HG03097 (cell line): Measurements from ENCODE around the gene ANXA8.
"Not testable (repeated sequence)": the region's sequence is repeated elsewhere in the genome, so short reads cannot be mapped to it uniquely, and the experiment has no call there.

Experiments used
- ATAC-seq: cut with Tn5 transposase; IDR thresholded peaks from one replicate; pipeline ENCODE4 v1.9.1; 2021; ENCODE audit not compliant: unreplicated experiment, low FRiP score

ANXA8 gene

DNA sequence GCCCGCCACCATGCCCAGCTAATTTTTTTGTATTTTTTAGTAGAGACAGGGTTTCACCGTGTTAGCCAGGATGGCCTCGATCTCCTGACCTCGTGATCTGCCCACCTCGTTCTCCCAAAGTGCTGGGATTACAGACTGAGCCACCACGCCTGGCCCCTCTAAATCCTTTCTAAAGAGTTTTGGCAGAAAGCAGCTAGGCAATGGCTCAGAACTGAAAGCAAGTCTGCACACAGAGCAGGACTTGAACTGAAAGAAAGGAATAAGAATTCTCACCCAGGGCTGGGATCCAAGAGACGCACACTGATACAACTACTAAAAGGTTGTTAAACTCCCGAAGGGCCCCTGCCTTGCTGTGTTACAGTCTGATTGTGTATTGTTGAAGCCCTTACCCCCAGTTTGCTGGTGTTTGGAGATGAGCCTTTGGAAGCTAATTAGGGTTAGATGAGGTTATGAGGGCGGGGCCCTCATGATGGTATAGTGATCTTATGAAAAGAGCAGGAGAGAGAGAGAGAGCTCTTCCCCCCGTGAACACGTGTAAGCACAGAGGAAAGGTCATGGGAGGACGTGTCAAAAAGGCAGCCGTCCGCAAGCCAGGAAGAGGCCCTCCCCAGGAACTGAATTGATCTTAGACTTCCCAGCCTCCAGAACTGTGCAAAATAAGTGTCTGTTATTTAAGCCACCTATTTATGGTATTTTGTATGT is 18.5 kb downstream of the ANXA8 start:
- ATAC-seq = not testable (repeated sequence)

DNA sequence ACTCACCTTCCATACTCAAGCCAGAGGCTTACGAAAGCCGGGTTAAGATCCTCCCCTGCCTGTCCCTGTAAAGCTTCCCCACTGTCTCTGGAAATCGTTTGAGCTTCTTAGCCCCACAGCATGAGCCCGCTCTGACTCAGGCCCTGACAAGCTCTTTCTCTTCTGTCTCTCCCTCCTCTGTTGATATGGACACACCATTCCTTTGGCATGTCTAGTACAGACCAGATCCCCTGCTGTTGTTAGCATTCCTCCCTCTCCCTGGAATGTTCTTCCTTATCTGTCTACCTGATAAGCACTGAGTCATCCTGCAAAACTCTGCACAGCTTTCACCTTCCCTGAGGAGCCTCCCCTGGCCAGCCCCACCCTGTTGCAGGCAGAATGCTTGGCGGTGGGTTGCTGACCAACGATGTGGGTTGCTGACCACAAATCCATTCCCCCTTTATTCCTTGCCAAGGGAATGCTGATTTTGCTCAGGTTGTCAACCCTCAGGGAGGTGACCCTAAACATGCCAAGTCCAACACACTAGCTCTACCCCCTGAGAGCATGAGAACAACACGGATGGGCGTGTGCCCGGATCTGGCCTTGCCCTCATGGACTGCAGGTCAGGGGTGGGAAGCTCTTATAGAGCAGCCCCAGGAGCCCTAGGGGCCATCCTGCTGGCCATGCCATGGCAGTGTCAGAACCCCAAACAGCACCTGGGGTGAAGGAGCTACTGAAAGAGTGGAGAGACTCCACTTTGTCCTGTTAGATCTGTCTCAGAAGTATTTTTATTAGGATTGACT is 21.1 kb downstream of the ANXA8 start:
- ATAC-seq = not testable (repeated sequence)

DNA sequence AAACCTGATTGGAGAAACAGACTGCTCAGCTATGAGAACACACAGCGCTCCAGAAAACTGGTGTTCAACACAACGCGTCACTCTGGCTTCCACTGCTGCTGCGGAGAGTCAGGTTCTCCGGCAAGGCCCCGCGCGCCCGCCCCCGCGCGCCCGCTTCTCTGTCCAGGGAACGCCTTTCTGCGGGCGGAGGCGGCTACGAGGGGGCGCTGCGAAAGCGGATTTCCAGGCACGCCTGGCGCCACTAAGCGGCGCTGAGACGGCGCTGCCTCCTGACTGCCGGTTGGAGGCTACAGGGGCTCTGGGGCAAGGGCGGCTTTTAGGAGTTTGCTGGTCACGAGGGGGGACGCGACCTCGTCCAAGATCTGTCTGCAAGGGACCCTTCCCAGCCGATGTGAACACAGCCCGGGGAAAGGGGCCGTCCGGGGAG is 22.6 kb downstream of the ANXA8 start:
- not testable (repeated sequence) for ATAC-seq

DNA sequence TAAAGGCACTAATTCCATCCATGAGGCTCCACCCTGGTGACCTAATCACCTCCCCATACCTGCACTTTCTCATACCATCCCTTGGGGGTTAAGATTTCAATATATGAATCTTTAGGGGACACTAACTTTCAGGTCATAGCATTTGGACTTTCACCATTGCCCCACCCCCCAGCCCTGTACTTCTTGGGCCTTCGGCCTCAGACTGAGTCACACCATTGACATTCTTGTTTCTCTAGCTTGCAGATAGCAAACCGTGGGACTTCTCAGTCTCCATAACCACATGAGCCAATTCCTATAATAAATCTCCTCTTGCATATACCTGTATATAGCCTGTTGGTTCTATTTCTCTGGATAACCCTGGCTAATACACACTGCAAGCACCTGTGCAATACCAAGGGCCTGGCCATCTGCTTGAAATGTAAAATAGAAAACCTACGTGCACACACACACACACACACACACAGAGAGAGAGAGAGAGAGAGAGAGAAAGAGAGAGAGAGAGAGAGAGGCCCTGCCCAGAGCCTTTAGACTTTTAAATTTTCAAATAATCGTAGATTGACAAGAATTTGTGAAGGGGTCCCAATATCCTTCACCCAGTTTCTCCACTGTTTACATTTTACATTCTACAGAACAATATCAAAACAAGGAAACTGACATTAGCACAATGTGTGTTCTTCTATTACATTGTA is 25.3 kb downstream of the ANXA8 start:
- ATAC-seq = no peak

DNA sequence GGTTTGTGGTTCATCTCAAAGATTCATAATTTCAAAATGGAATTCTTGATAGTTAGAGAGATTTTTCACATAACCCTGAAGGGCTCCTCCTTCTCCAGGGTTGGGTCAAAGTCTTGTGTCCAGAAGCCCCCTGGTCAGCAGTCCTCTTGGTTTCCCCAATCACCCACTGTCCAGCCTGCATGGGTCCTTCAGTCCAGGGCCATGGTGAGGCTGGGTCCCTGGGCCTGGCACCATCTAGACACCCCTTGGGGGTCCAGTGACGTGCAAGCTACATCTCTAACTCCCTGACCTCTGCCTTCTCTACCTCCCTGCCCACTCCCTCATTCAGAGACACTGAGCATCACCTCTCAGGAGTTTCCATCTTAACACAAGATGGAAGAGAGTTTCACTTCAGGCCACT is 26.1 kb downstream of the ANXA8 start:
- ATAC-seq = no peak

DNA sequence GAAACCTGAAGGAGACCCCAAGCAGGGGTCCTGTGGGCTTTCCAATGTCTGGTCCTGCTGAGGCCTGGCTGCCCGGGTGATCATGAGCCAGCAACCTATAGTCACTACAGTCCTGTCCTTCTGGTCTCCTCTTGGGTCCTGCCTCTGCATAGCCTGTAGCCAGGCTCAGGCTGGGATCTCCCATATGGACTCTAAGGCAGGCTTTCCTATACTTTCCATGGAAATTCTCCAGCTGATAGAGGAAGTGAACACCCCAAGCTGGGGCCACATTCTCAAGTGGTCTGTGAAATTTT is 26.4 kb downstream of the ANXA8 start:
- no peak for ATAC-seq

DNA sequence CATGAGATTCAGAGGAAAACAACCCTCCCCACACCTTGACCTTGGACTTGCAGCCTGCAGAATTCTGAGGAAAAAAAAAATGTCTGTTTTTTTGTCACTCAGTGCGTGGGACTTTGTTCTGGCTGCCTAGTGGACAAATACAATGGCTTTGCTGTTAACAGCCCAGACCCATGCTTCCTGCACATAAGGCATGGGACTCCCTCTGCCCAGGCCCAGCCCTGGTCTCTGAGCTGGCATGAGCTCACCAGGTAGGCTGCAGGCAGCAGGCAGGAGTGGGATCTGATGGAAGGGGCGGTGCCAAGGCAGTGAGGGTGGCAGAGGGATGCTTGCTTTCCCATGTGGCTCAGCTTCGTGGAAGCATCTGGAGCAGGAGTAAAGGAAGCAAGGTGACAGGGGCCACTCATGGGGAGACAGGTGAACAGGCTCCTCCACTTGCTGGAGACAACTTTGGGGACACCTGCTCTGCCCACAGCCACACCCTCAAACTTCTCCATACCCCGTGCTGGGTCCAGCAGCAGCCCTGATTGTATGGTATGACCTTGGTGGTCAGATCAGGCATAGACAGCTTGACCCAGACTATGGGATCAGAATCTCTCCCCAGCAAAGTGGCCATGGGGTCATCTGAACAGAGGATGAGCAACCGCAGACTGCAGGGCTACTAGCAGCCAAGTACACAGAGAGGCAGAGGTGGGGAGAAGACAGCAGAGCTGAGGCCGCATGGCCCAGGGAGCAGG is 27.0 kb downstream of the ANXA8 start:
- ATAC-seq = no peak

DNA sequence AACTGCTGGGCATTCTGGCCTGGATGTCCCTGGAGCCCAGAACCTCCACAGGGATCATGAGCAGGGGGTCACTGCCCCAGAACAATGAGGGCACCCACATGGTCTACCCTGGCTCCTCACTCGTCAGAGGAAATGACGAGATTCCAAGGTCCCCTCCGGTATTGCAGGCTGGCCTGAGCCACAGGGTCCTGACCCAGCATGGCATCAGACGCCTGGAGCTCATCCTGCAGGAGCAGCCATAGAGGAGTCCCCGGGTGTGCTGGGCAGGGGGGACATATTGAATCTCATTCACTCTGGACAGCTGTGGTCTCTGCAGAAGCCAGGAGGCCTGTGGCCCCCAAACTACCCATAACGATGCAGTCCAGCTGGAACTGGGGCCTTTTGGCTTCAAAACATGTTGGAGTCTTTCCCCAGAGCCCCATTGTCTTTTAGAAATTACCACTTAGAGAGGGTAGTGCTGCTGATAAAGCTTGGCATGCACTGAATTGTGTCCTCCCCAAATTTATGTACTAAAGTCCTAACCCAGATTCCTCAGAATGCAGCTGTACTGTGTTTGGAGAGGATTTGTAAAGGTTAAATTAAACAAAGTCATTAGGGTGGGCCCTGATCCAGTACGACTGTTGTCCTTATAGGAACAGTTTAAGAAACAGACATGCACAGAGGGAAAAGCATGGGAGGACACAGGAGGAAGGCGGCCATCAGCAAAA is 27.7 kb downstream of the ANXA8 start:
- ATAC-seq = no peak

DNA sequence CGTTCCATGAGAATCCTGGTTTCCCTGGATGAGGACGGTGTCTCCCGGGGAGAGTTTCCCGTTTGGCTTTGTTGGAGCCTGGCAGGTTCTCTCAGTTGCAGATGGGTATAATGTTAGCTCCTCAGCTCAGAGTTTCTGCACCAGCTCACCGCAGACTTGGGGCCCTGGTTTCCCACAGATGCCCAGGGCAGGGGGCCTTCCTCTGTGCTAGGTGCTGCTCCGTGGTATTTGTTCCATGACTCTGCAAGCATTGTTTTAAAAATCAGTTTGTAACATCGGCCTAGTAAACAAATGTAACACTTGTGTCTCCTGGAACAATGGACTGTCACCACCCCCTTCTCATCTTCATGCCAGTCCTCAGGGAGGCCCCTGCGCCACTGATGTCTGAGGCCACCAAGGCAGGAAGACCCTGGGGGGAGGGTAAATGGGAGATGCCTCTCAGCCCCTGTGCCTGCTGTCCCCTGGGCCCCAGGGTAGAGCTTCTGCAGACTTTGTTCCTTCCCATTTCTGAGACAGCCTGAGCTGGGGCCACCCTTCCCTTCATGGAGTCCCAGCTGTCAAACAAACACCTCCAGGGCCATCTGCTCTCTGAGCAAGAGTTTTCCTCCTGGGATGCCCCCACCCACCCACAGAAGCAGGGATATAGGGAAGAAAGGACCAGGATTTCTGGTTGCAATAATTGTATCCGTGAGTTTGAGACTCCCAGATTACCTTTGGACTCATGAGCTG is 28.4 kb downstream of the ANXA8 start:
- ATAC-seq = not testable (repeated sequence)

DNA sequence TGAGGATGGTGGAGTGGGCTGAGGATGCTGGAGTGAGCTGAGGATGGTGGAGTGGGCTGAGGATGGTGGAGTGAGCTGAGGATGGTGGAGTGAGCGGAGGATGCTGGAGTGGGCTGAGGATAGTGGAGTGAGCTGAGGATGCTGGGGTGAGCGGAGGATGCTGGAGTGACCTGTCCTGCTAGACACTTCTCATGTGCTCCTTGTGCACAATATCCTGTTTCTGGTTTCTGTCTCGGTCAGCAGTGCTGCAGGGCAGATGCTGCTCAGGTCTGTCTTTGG is 29.2 kb downstream of the ANXA8 start:
- ATAC-seq = no peak

DNA sequence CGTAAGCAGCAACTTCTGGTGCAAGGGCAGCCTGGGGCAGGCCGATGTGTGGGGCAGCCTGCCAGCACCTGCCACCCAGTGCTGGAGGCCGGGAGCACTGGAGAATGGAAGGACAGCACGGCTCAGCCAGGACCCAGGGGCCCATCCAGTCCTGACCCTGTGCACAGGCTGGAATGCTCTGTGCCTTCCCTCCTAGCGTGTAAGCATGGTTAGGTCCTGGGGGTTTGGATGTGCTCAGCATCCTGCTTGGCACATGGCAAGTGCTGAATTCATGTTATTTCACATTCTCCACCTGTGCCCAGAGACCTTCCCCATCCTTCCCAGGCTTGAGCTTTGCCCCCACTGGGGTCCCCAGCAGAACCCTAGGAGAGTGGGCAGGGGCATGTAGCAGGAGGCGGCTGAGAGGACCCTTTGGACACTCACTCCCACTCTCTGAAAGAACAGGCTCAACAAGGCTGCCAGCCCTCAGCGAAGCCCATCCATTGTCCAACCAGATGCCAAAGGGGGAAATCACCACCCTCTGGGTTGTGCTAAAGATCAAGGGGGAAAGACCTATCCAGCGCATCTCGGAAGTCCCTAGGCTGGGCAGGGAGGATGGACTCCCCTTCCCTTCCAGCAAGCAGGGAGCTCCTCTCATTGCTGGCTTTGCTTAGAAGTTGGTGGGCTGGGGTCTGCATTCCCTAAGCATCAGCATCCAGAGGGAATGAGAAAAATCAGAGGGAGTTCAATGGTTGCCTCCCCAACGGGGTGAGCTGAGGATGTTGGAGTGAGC is 29.7 kb downstream of the ANXA8 start:
- ATAC-seq = no peak

DNA sequence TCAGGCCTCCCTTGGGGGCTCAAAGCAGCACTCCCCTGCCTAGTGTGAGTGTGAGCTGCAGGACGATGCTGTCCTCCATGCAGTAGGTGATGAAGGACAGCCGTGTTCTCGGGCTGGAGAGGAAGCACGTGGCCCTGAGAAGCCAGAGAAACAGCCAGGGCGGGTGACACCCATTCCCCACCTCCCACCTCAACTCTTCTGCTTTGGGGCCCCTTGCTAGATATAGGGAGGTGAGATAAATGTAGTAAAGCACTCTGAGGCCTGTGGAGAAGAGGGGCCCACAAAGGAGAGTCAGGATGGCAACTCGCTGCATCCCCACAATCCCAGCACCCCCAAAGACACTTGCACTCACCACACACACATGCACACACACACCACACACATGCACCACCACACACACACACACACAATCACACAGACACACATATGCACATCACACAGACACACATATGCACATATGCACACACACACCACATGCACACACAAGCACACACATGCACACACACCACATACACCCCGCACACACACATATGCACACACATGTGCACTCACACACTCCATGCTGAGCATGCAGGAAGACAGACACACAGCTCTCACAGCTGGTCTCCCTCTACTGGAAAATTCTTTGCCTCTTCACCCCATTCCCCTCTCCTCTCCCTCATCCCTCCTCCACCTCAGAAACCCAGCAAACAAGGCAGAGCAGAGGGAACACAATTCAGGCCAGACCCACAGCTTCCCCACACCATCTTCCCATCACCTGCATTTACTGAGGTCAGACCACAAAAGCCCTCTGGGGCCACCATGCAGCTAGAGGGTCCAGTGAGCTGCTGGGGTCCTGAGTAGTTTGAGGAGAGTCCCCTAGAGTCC is 30.5 kb downstream of the ANXA8 start:
- no peak for ATAC-seq

DNA sequence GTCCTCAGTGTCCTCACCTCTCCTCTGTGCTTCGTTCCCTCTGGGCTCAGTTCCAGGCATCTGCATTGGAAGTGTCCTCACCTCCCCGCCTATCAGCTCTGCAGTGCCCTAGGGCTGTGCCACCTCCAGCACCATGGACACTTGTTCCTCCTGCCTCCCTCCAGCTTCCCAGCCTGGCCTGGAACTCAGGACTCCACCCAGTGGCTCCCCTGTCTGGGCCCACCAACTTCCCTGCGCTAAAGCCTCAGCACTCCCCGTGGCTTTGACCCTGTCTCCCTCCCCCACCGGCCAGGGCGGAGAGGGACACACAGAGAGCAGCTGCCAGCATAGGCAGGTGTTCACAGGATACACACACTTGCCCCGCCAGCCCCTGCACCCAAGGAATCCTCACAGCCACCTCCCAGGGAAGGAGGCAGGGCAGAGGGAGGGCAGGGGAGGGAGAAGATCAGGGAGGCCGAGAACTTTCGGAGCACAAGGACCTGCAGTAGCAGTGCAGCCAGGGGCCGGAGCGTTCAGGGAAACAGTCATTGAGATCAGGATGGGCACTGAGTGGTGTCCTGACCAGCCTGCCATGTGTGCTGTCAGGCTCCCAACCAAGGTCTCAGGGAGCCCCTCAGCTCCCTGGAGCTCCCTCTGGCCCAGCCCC is 31.3 kb downstream of the ANXA8 start:
- no peak for ATAC-seq

DNA sequence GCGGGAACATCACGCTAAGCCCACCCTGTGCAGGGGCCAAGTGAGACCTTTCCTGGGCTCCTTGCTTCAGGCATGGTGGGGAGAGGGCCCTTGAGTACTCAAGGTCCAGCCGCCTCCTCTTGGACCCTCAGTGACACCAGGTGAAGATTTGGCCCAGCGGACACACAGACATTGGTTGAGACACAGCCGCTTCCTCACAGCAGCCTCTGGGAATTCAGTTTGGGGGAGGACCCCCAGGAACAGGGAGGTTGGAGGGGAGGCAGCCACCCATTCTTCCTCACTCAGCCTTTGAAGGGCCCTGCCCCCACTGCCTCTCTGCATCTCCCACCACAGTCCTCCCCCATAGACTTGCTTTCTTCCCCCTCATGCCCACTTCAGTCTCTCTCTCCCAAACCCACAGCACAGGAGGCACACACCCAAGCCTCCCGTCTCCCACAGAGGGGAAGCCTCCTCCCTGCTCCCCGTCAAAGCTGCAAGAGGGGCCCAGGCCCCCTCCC is 31.9 kb downstream of the ANXA8 start:
- ATAC-seq = no peak

DNA sequence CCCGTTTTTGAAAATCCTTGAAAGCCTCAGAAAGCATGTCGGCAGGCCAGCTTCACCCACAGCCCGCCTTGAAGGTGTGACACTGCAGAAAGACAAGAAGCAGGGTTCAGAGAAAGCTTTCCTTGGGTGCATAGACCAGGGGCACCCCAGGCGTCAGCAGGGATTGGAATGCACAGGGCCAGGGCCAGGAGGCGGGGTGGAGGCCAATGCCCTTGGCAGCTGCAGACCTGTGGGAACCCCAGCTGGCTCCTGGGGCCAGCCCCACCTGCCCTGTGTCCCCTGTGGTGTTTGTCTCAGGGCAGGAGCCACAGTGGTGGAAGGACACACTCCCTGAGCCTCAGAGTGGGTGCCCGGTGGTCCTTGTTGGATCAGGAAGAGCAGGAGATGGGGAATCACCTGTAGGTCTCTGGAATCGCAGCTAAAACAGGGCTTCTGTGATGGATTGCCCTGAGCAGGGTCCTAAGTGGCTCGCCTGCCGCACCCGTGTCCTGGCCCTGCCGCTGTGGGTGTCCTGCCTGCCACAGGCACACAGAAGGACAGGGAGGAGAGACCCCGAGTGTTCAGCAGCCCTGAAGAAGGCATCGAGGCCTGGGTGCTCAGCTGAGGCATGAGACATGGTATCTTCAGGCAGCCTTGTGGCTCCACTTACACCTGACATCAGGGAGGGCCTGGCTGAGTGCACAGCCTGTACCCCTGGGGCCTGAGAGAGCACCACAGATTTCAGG is 32.5 kb downstream of the ANXA8 start:
- no peak for ATAC-seq

DNA sequence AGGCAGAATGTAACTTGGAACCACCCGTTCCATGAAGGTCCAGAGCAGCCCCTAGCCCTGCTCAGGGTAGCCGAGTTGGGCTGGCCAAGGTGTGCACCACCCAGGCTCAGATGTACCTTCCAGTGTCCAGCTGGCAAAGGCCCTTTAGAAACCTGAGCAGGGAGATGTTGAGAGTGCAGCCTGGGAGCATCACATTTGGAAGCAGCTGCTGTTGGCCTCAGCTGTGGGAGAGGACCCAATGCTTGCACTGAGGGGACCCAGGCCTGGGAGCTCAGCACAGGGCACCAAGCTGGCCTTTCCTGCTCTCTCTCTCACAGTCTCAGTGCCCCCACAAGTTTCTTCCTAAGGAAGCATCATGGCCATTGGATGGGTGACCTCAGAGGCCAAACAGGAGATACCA is 33.5 kb downstream of the ANXA8 start:
- ATAC-seq = no peak

DNA sequence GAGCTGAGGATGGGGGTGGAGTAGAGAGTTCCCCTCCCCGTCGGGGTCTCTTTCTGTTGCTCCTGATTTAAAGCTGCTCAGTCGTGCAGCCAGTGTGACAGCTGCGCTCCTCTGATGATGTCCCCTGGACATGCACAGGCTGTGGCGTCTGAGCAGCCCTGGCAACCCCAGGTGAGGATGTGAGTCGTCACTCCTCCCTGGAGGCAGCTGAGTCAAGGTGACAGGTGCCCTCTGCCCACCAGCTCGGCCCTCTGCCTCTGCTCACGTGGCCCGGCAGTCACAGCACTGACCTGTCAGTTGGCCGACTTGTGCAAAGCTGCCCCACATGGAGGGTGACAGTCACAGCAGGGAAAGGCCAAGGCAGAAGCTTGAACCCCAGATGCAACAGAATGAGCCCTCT is 33.9 kb downstream of the ANXA8 start:
- no peak for ATAC-seq
